Epithelial cell of proximal tubule (primary cell): ENCODE data around the gene PHF10. TPM values are rescaled to one million over a fixed set of nuclear protein-coding genes. Genes with fewer than 3 reads are reported as not detected.

ENCODE experiments used
- DNase-seq: peaks from one replicate; pipeline ENCODE4 v3.0.0-alpha.2; 2011; ENCODE audit warnings: low read depth
- H3K4me3 ChIP-seq: 2 replicates; pipeline ENCODE4 v1.5.1; 2011; ENCODE audit warnings: low read depth, mild to moderate bottlenecking, low read length
- total RNA-seq: library from RNA; depleted of rRNA; stranded (reverse); fragments of >200 nt; gene quantifications from 2 replicates; pipeline ENCODE4 v1.2.3, GENCODE V29; 2015
- TF ChIP-seq, protein P1 (sequence below): conservative IDR thresholded peaks from 2 replicates; pipeline ENCODE4 v1.5.1; 2012; ENCODE audit warnings: low read depth, mild to moderate bottlenecking, low read length

Gene PHF10
- total RNA-seq, 1 donor from 2014 or later, result 24.5 TPM

GRCh38 chr6:169684056-169684455 lies 40.2 kb downstream of the PHF10 start:
- no peak overlapping the region for H3K4me3 ChIP-seq
- TF ChIP-seq, protein P1, sequence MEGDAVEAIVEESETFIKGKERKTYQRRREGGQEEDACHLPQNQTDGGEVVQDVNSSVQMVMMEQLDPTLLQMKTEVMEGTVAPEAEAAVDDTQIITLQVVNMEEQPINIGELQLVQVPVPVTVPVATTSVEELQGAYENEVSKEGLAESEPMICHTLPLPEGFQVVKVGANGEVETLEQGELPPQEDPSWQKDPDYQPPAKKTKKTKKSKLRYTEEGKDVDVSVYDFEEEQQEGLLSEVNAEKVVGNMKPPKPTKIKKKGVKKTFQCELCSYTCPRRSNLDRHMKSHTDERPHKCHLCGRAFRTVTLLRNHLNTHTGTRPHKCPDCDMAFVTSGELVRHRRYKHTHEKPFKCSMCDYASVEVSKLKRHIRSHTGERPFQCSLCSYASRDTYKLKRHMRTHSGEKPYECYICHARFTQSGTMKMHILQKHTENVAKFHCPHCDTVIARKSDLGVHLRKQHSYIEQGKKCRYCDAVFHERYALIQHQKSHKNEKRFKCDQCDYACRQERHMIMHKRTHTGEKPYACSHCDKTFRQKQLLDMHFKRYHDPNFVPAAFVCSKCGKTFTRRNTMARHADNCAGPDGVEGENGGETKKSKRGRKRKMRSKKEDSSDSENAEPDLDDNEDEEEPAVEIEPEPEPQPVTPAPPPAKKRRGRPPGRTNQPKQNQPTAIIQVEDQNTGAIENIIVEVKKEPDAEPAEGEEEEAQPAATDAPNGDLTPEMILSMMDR, result no peak
- DNase-seq, result no peak

DNA sequence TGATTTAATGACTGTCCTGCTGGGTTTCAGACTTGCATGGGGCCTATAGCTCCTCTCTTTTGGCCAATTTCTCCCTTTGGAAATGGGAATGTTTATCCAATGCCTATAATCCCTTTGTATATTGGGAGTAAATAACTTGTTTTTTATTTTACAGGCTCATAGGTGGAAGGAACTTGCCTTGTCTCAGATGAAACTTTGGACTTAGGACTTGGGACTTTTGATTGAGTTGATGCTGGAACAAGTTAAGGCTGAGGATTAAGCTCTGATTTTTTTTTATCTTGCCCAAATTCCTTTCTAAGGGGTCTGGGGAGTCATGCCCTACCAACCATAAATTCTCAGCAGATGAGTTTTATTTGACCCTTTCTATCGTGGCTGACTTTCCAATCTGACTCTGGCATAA lies 46.0 kb downstream of the PHF10 start:
- TF ChIP-seq, protein P1, result no peak
- no peak overlapping the region for H3K4me3 ChIP-seq
- DNase-seq, result no peak

GRCh38 chr6:169677096-169677495 lies 47.2 kb downstream of the PHF10 start:
- no peak overlapping the region for H3K4me3 ChIP-seq
- DNase-seq, result no peak
- TF ChIP-seq, protein P1, result no peak

DNA sequence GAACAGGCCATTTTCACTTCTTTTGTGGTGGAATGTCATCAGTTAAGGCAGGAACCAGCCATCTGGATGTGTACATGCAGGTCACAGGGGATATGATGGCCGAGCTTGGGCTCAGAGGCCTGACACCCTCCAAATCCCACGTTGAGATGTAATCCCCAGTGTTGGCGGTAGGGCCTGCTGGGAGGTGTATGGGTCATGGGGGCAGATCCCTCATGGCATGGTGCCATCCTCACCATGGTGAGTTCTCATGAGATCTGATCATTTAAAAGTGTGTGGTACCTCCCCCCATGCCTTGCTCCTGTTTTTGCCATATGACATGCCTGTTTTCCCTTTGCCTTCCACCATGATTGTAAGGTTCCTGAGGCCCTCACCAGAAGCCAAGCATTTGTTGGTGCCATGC lies 49.3 kb downstream of the PHF10 start:
- no peak for DNase-seq
- TF ChIP-seq, protein P1, result no peak
- H3K4me3 ChIP-seq, result no peak overlapping the region

GRCh38 chr6:169671563-169671962 lies 52.7 kb downstream of the PHF10 start:
- TF ChIP-seq, protein P1, result no peak
- H3K4me3 ChIP-seq, result no peak overlapping the region
- DNase-seq, result no peak

DNA sequence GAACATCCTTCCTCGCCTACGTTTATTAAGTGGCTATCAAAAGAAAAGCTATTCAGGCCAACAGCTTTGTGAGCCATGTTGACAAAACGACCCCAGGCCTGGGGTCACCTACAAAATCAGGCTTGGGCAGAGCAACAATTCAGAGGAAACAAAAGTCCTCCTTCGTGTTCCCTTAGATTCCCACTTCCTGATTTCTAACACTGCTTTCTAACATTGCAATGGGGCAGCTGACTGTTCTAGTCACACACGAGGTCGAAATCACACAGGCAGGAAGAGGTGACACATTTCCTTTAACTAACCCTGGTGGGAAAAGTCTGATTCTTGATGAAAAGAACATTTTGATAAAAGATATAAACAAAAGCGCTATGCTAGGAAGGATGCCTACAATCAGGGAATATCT lies 54.4 kb downstream of the PHF10 start:
- no peak overlapping the region for H3K4me3 ChIP-seq
- TF ChIP-seq, protein P1, result no peak
- no peak for DNase-seq

DNA sequence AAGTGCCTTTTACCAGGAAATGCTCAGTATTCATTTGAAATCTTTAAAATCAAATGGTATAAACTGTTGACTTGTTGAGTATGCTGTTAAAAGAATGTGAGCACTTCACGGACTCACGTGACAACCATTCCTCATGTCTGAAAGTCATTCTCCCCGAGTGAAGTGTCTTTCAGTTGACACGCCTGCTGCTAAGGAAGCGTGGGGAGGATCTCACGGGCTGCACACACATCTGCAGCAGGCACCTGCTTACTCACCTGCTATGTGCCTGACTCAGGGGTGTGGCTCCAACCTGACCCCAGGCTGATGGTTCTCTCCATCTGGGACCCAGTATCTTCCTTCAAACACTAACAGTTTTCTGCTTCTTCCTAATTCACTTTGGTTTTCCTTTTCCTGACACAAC lies 55.2 kb downstream of the PHF10 start:
- TF ChIP-seq, protein P1, result no peak
- no peak for DNase-seq
- no peak overlapping the region for H3K4me3 ChIP-seq
